Left colon (tissue), 2 donors: Measurements from ENCODE around the gene PGAM2. TPM values are rescaled to one million over a fixed set of nuclear protein-coding genes. Genes with fewer than 3 reads are reported as not detected.

Experiments used
- ATAC-seq: fragments of 200-7000 bp; cut with Tn5 transposase; one replicate; pipeline ENCODE4 v1.9.1; 2020; ENCODE audit warnings: mild to moderate bottlenecking, moderate library complexity
- DNase-seq, 2 donors: peaks; one replicate each; pipeline ENCODE4 v3.0.0-alpha.2; 2020
- intact Hi-C, 2 donors: fragments of 100-400 bp; cut with DNase I in 1 of 2; cut with micrococcal nuclease in 1 of 2; formaldehyde crosslinking; loops; one replicate each; pipeline versions ENCODE4 v1.11.2 to v1.14.0; 2022; cut with DNase I, micrococcal nuclease
- total RNA-seq, 2 donors: library from RNA; stranded (reverse); fragmentation: NEBNext Ultra II Directional; extraction: Animal tissue kit (Norgen Biotek cat#: 25700); gene quantifications; one replicate each; pipeline ENCODE4 v1.2.1, GENCODE V29; 2021
- donor health status: DM: no; HTN: no; CAD: no.
- donor health status: DM: yes; HTN: yes; CAD: no.

PGAM2 gene
- total RNA-seq, 2 donors from 2014 or later = 0.58 to 0.64 TPM

- no peak for ATAC-seq
- no peak for DNase-seq
- intact Hi-C loops = no loop called here
These were observed 39.7 kb upstream of the PGAM2 start for GRCh38 chr7:44104860-44105771.

GRCh38 chr7:44103923-44104859 is 38.8 kb upstream of the PGAM2 start, which contains the start of gene AEBP1:
AEBP1 (plus strand) TSS chr7:44104345; CDS start chr7:44104666, 321 bp downstream.
- ATAC-seq (no peak), DNase-seq (no peak)

GRCh38 chr7:44103566-44103922 is 38.2 kb upstream of the PGAM2 start:
- intact Hi-C loops = no loop called here
- ATAC-seq (no peak), DNase-seq (no peak)

More at GRCh38 chr7:44103923-44104859, 38.8 kb upstream of the PGAM2 start, which contains the start of gene AEBP1:
- intact Hi-C loops = no loop called here

GRCh38 chr7:44102846-44103565 is 37.6 kb upstream of the PGAM2 start:
- intact Hi-C loops = no loop called here
- ATAC-seq (no peak), DNase-seq (no peak)

GRCh38 chr7:44101966-44102845 is 36.8 kb upstream of the PGAM2 start:
- DNase-seq (no peak), ATAC-seq (no peak)
- intact Hi-C loops = no loop called here

- intact Hi-C loops = no loop called here
- ATAC-seq = no peak
- no peak for DNase-seq
These were observed 36.1 kb upstream of the PGAM2 start for GRCh38 chr7:44101303-44101965.

- no peak for ATAC-seq
- no peak for DNase-seq
These were observed 35.3 kb upstream of the PGAM2 start for GRCh38 chr7:44100458-44101302.

GRCh38 chr7:44099669-44100068 is 34.3 kb upstream of the PGAM2 start:
- DNase-seq (no peak), ATAC-seq (no peak)
- intact Hi-C loops = no loop called here

More at GRCh38 chr7:44100458-44101302, 35.3 kb upstream of the PGAM2 start:
- intact Hi-C loops = no loop called here

GRCh38 chr7:44098092-44099068 is 33.0 kb upstream of the PGAM2 start:
- ATAC-seq (no peak), DNase-seq (no peak)
- intact Hi-C loops = no loop called here

- ATAC-seq (no peak), DNase-seq (no peak)
- intact Hi-C loops = no loop called here
These were observed 31.9 kb upstream of the PGAM2 start for GRCh38 chr7:44097064-44097932.

- intact Hi-C loops = no loop called here
- no peak for DNase-seq
- no peak for ATAC-seq
These were observed 31.0 kb upstream of the PGAM2 start for GRCh38 chr7:44096326-44096881.

GRCh38 chr7:44095781-44096180 is 30.4 kb upstream of the PGAM2 start:
- DNase-seq (no peak), ATAC-seq (no peak)
- intact Hi-C loops = no loop called here

GRCh38 chr7:44094883-44095592 is 29.7 kb upstream of the PGAM2 start:
- no peak for DNase-seq

GRCh38 chr7:44094365-44094764 is 29.0 kb upstream of the PGAM2 start:
- ATAC-seq = no peak
- intact Hi-C loops = no loop called here
- DNase-seq = no peak

More at GRCh38 chr7:44094883-44095592, 29.7 kb upstream of the PGAM2 start:
- ATAC-seq = no peak
- intact Hi-C loops = no loop called here
